Myocyte (in vitro differentiated cells): ENCODE measurements around the gene ADAMTS14. TPM values are rescaled to one million over a fixed set of nuclear protein-coding genes. Genes with fewer than 3 reads are reported as not detected.
A peak's percentile ranks its signal among the peaks of the same experiment; 100 is the strongest.

Experiments
- DNase-seq: peaks from one replicate; pipeline ENCODE4 v3.0.0-alpha.2; 2012; ENCODE audit warnings: low read depth
- total RNA-seq: library from RNA; depleted of rRNA; stranded (reverse); fragments of >200 nt; gene quantifications from 2 replicates; pipeline ENCODE4 v1.2.3, GENCODE V29; 2014

Gene ADAMTS14
- total RNA-seq, 1 donor from 2014 or later = 7.1 TPM

GRCh38 chr10:70811881-70812280 is 139.6 kb downstream of the ADAMTS14 start:
- DNase-seq = peak; percentile 22

Other genes with a start within 250 kb of the ADAMTS14 start
- gene NODAL, start 230.8 kb upstream of the ADAMTS14 start, total RNA-seq = not detected in 2 replicates
- gene PALD1, start 193.7 kb upstream of the ADAMTS14 start, total RNA-seq = 0.21 and 0.31 TPM in 2 replicates
- gene PRF1, start 69.8 kb upstream of the ADAMTS14 start, total RNA-seq = not detected in 2 replicates
- not detected in 2 replicates for gene TBATA, start 112.9 kb downstream of the ADAMTS14 start, total RNA-seq
- 19.8 and 27.7 TPM in 2 replicates for gene SGPL1, start 143.4 kb downstream of the ADAMTS14 start, total RNA-seq
- 53.2 and 58.8 TPM in 2 replicates for gene PCBD1, start 216.1 kb downstream of the ADAMTS14 start, total RNA-seq